Thymus (tissue), 11 donors: ENCODE results near the gene ZFYVE16. TPM values are rescaled to one million over a fixed set of nuclear protein-coding genes. Genes with fewer than 3 reads are reported as not detected.
"Not testable (repeated sequence)": the region's sequence is repeated elsewhere in the genome, so short reads cannot be mapped to it uniquely, and the experiment has no call there.

ENCODE experiments used
- DNase-seq, 9 donors: peaks; one replicate each; pipeline ENCODE4 v3.0.0-alpha.2; 2013; ENCODE audit warnings: low spot score in 9 of 9, low read depth in 6 of 9, missing footprints in 1 of 9
- H3K27ac ChIP-seq, 2 donors: one replicate each; pipeline ENCODE4 v1.5.1; 2013; ENCODE audit warnings: control low read depth in 1 of 2, low read depth in 1 of 2, low read length in 1 of 2, mild to moderate bottlenecking in 1 of 2, moderate library complexity in 1 of 2
- H3K27me3 ChIP-seq, 2 donors: one replicate each; pipeline ENCODE4 v1.5.1; 2013; ENCODE audit warnings: low read length in 1 of 2; ENCODE audit not compliant: control insufficient read depth in 2 of 2, insufficient read depth in 1 of 2
- H3K36me3 ChIP-seq, 2 donors: one replicate each; pipeline ENCODE4 v1.5.1; 2013; ENCODE audit warnings: low read length in 1 of 2, mild to moderate bottlenecking in 1 of 2, moderate library complexity in 1 of 2; ENCODE audit not compliant: control insufficient read depth in 2 of 2, insufficient read depth in 2 of 2
- H3K4me1 ChIP-seq, 2 donors: one replicate each; pipeline ENCODE4 v1.5.1; 2013; ENCODE audit warnings: low read length in 2 of 2; ENCODE audit not compliant: control insufficient read depth in 2 of 2, insufficient read depth in 2 of 2
- H3K4me3 ChIP-seq, 2 donors: one replicate each; pipeline ENCODE4 v1.5.1; 2013; ENCODE audit warnings: low read length in 2 of 2, control low read depth in 1 of 2, mild to moderate bottlenecking in 1 of 2
- H3K9me3 ChIP-seq, 2 donors: one replicate each; pipeline ENCODE4 v1.5.1; 2013; ENCODE audit warnings: low read length in 1 of 2, mild to moderate bottlenecking in 1 of 2; ENCODE audit not compliant: control insufficient read depth in 2 of 2, insufficient read depth in 1 of 2
- WGBS: extraction: QIAGEN DNeasy Blood & Tissue Kit; methylation state at CpG from one replicate; pipeline ENCODE4 v1.1.7; 2013; 5-methylcytosine and 5-hydroxymethylcytosine counted together
- polyA plus RNA-seq: library from polyadenylated mRNA; stranded (reverse); fragments of 200-250 nt; gene quantifications from one replicate; pipeline ENCODE4 v1.2.3, GENCODE V29; 2013
- total RNA-seq: library from RNA; stranded (reverse); fragments of 120-200 nt; gene quantifications from one replicate; pipeline ENCODE4 v1.2.4, GENCODE V29; 2013
- donor health status: healthy.

Gene ZFYVE16
- total and polyA plus RNA-seq, 2 donors, result 14.4 to 23.3 TPM

GRCh38 chr5:80491296-80491695 is 83.4 kb downstream of the ZFYVE16 start:
- H3K4me3 ChIP-seq, result no peak overlapping the region
- H3K4me1 ChIP-seq, result peaks cover 0 to 12% of the 10 kb centered on the region in 2 donors
- H3K9me3 ChIP-seq, result no peaks in the 10 kb centered on the region
- H3K27me3 ChIP-seq, result peaks cover 2 to 13% of the 10 kb centered on the region in 2 donors
- H3K36me3 ChIP-seq, result no peaks in the 10 kb centered on the region
- no peak for DNase-seq
- no peak overlapping the region for H3K27ac ChIP-seq
- 97% methylated on average over 3 of the region's 3 CpGs for WGBS

- DNase-seq, result no peak
- peaks cover 2 to 8% of the 10 kb centered on the region in 2 donors for H3K27me3 ChIP-seq
- WGBS, result 99% methylated on average over 3 of the region's 3 CpGs
- no peaks in the 10 kb centered on the region for H3K9me3 ChIP-seq
- H3K4me3 ChIP-seq, result no peak overlapping the region
- no peaks in the 10 kb centered on the region for H3K36me3 ChIP-seq
- no peak overlapping the region for H3K27ac ChIP-seq
- peaks cover 0 to 4% of the 10 kb centered on the region in 2 donors for H3K4me1 ChIP-seq
These were observed 84.9 kb downstream of the ZFYVE16 start for GRCh38 chr5:80492741-80493140.

DNA sequence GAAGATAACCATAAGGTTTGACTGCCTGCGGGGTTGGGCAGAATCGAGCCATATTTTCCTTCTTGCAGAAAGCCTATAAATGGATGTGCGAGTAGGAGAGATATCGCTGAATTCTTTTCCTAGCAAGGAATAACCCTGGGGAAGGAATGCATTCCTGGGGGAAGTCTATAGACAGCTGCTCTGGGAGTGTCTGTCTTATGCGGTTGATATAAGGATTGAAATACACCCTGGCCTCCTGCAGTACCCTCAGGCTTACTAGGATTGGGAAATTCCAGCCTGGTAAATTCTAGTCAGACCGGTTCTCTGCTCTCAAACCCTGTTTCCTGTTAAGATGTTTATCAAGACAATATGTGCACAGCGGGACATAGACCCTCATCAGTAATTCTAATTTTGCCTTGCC is 85.6 kb downstream of the ZFYVE16 start:
- H3K36me3 ChIP-seq, H3K9me3 ChIP-seq, H3K4me3 ChIP-seq, H3K27ac ChIP-seq, DNase-seq, H3K4me1 ChIP-seq, H3K27me3 ChIP-seq: not testable (repeated sequence)
- WGBS, result 87% methylated on average over 7 of the region's 7 CpGs

GRCh38 chr5:80495891-80496290 is 88.0 kb downstream of the ZFYVE16 start:
- H3K4me3 ChIP-seq, result no peak overlapping the region
- no peaks in the 10 kb centered on the region for H3K4me1 ChIP-seq
- H3K27ac ChIP-seq, result no peak overlapping the region
- H3K27me3 ChIP-seq, result no peaks in the 10 kb centered on the region
- no peaks in the 10 kb centered on the region for H3K9me3 ChIP-seq
- WGBS, result 96% methylated on average over 2 of the region's 2 CpGs
- no peak for DNase-seq
- no peaks in the 10 kb centered on the region for H3K36me3 ChIP-seq

DNA sequence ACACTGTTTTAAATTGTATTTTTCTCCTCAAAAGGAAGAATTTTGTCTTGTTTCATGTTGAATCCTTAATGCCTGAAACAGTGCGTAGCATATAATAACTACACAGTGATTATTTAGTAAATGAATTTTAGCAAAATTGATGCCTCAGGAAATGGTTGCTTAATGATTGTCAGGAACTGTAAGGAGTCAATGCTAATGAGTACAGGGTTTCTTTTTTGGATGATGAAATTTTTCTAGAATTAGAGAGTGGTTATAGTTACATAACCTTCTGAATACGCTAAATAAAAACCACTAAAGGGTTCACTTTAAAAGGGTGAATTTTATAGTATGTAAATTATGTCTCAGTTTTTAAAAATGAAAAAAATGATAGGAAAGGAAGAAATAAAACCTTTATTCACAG is 94.9 kb downstream of the ZFYVE16 start:
- H3K36me3 ChIP-seq, result no peaks in the 10 kb centered on the region
- H3K9me3 ChIP-seq, result no peaks in the 10 kb centered on the region
- 96% methylated on average over 2 of the region's 2 CpGs for WGBS
- H3K4me3 ChIP-seq, result no peak overlapping the region
- no peaks in the 10 kb centered on the region for H3K27me3 ChIP-seq
- no peaks in the 10 kb centered on the region for H3K4me1 ChIP-seq
- no peak overlapping the region for H3K27ac ChIP-seq
- DNase-seq, result no peak

GRCh38 chr5:80503641-80504040 is 95.8 kb downstream of the ZFYVE16 start:
- Histone ChIP-seq H3K4me3 (no peak overlapping the region), H3K36me3 (no peaks in the 10 kb centered on the region), H3K9me3 (no peaks in the 10 kb centered on the region), H3K4me1 (no peaks in the 10 kb centered on the region), H3K27ac (no peak overlapping the region), H3K27me3 (no peaks in the 10 kb centered on the region)
- 78% methylated on average over 1 of the region's 1 CpG for WGBS
- no peak for DNase-seq

DNA sequence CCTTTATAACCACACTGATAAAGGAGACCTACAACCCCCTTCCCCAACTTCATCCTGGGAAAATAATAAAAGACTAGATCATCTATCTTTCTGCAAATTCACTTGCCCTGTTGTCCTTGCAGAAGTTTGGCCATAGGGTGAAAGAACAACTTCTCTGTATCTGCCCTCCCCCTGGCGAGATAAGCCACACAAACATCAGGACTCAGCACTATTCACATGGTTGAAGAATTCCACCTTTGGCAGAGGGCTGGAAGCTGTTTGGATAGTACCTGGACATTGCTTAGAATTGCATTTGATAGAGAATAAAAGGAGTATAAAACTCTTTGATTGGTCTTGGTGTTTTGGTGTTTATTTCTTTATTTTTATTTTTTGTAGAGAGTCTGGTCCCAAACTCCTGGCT is 97.0 kb downstream of the ZFYVE16 start:
- no peaks in the 10 kb centered on the region for H3K36me3 ChIP-seq
- WGBS, result 90% methylated on average over 1 of the region's 1 CpG
- H3K27me3 ChIP-seq, result no peaks in the 10 kb centered on the region
- H3K4me3 ChIP-seq, result no peak overlapping the region
- no peaks in the 10 kb centered on the region for H3K4me1 ChIP-seq
- no peak overlapping the region for H3K27ac ChIP-seq
- DNase-seq, result no peak
- no peaks in the 10 kb centered on the region for H3K9me3 ChIP-seq

GRCh38 chr5:80507663-80508062 is 99.8 kb downstream of the ZFYVE16 start:
- WGBS, result 94% methylated on average over 3 of the region's 3 CpGs
- no peaks in the 10 kb centered on the region for H3K4me1 ChIP-seq
- no peaks in the 10 kb centered on the region for H3K9me3 ChIP-seq
- no peaks in the 10 kb centered on the region for H3K36me3 ChIP-seq
- no peaks in the 10 kb centered on the region for H3K27me3 ChIP-seq
- DNase-seq, result no peak
- H3K4me3 ChIP-seq, result no peak overlapping the region
- H3K27ac ChIP-seq, result no peak overlapping the region

- WGBS, result 98% methylated on average over 6 of the region's 6 CpGs
- DNase-seq, result no peak
These were observed 101.0 kb downstream of the ZFYVE16 start for GRCh38 chr5:80508844-80509243.

DNA sequence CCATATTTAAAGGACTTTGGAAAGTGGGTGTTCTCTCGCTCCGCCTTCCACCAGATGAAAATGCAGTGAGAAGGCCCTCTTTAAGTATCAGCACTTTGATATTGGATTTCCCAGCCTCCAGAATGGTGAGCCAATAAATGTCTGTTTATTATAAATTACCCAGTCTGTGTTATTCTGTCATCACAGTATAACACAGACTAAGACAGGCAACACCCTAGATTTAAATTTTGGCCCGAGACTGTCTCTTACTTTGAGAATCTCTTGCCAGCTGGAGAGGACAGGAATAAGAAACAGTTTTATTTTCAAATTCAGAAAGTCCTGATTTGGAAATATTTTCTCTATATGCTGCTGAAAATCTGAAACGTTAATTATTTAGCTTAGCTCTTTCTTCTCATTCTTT is 101.5 kb downstream of the ZFYVE16 start:
- Histone ChIP-seq H3K36me3 (no peaks in the 10 kb centered on the region), H3K4me3 (no peak overlapping the region), H3K27me3 (no peaks in the 10 kb centered on the region), H3K9me3 (no peaks in the 10 kb centered on the region), H3K27ac (no peak overlapping the region), H3K4me1 (no peaks in the 10 kb centered on the region)
- WGBS, result 99% methylated on average over 4 of the region's 4 CpGs
- no peak for DNase-seq

More at GRCh38 chr5:80508844-80509243, 101.0 kb downstream of the ZFYVE16 start:
- Histone ChIP-seq H3K9me3 (no peaks in the 10 kb centered on the region), H3K27ac (no peak overlapping the region), H3K36me3 (no peaks in the 10 kb centered on the region), H3K27me3 (no peaks in the 10 kb centered on the region), H3K4me3 (no peak overlapping the region), H3K4me1 (no peaks in the 10 kb centered on the region)
